CD4-positive, CD25-positive, alpha-beta regulatory T cell (primary cell): ENCODE measurements around the gene ZNF569. TPM values are rescaled to one million over a fixed set of nuclear protein-coding genes. Genes with fewer than 3 reads are reported as not detected.
"Not testable (repeated sequence)": the region's sequence is repeated elsewhere in the genome, so short reads cannot be mapped to it uniquely, and the experiment has no call there.

Experiments
- ATAC-seq, 2 donors: fragments of 150-1000 bp; cut with Tn5 transposase; one replicate each; pipeline ENCODE4 v1.10.0; 2021; ENCODE audit warnings: low read depth in 2 of 2, moderate number of reproducible peaks in 2 of 2, moderate library complexity in 1 of 2
- DNase-seq, 3 donors: peaks; one replicate each; pipeline versions ENCODE4 v3.0.0 to v3.0.0-alpha.2; 2012 to 2022; ENCODE audit warnings: mixed read lengths in 1 of 3
- H3K27ac ChIP-seq: one replicate; pipeline ENCODE4 v1.7.0; 2013; ENCODE audit warnings: mild to moderate bottlenecking, low read length; ENCODE audit not compliant: insufficient read depth, poor library complexity, severe bottlenecking
- H3K27me3 ChIP-seq: one replicate; pipeline ENCODE4 v1.7.0; 2013; ENCODE audit warnings: low read length; ENCODE audit not compliant: control insufficient read depth, insufficient read depth
- H3K36me3 ChIP-seq: one replicate; pipeline ENCODE4 v1.7.0; 2013; ENCODE audit warnings: mild to moderate bottlenecking, low read length, moderate library complexity; ENCODE audit not compliant: control insufficient read depth, insufficient read depth
- H3K4me1 ChIP-seq: 2 replicates; pipeline ENCODE4 v1.7.0; 2013; ENCODE audit warnings: mild to moderate bottlenecking, low read length; ENCODE audit not compliant: insufficient read depth, control insufficient read depth, poor library complexity, severe bottlenecking
- H3K4me3 ChIP-seq: one replicate; pipeline ENCODE4 v1.7.0; 2013; ENCODE audit warnings: low read depth, mild to moderate bottlenecking, low read length, moderate library complexity
- H3K9me3 ChIP-seq, 2 experiments: 1 replicate in 1 of 2; 2 replicates in 1 of 2; pipeline ENCODE4 v1.7.0; 2013; ENCODE audit warnings: low read length in 2 of 2, mild to moderate bottlenecking in 1 of 2, moderate library complexity in 1 of 2; ENCODE audit not compliant: control insufficient read depth in 2 of 2
- H3K27ac Mint-ChIP-seq, 3 donors: one replicate each; pipeline ENCODE4 v1.8.0; 2020 to 2022; ENCODE audit warnings: mild to moderate bottlenecking in 3 of 3, mixed read lengths in 3 of 3, moderate library complexity in 2 of 3
- H3K27me3 Mint-ChIP-seq: one replicate; pipeline ENCODE4 v1.8.0; 2022; ENCODE audit warnings: mild to moderate bottlenecking, mixed read lengths
- H3K36me3 Mint-ChIP-seq: one replicate; pipeline ENCODE4 v1.8.0; 2020; ENCODE audit warnings: mixed read lengths
- H3K4me1 Mint-ChIP-seq, 4 donors: one replicate each; pipeline ENCODE4 v1.8.0; 2020 to 2022; ENCODE audit warnings: mixed read lengths in 4 of 4, mild to moderate bottlenecking in 1 of 4
- H3K4me3 Mint-ChIP-seq, 4 donors: one replicate each; pipeline ENCODE4 v1.8.0; 2020 to 2022; ENCODE audit warnings: mild to moderate bottlenecking in 4 of 4, mixed read lengths in 4 of 4, moderate library complexity in 3 of 4
- H3K9me3 Mint-ChIP-seq, 7 donors: one replicate each; pipeline ENCODE4 v1.8.0; 2020 to 2022; ENCODE audit warnings: mixed read lengths in 7 of 7, mild to moderate bottlenecking in 3 of 7, moderate library complexity in 2 of 7
- polyA plus RNA-seq, 4 donors: library from polyadenylated mRNA; unstranded; fragments of 300-500 nt; fragmentation: Illumina TruSeq; gene quantifications; one replicate each; pipeline ENCODE4 v1.2.3, GENCODE V29; 2021
- total RNA-seq: library from RNA; stranded (reverse); gene quantifications from one replicate; pipeline ENCODE4 v1.2.3, GENCODE V29; 2022

The ZNF569 gene
- total and polyA plus RNA-seq, 5 donors from 2014 or later = 4.2 to 8.5 (median 4.6) TPM

DNA sequence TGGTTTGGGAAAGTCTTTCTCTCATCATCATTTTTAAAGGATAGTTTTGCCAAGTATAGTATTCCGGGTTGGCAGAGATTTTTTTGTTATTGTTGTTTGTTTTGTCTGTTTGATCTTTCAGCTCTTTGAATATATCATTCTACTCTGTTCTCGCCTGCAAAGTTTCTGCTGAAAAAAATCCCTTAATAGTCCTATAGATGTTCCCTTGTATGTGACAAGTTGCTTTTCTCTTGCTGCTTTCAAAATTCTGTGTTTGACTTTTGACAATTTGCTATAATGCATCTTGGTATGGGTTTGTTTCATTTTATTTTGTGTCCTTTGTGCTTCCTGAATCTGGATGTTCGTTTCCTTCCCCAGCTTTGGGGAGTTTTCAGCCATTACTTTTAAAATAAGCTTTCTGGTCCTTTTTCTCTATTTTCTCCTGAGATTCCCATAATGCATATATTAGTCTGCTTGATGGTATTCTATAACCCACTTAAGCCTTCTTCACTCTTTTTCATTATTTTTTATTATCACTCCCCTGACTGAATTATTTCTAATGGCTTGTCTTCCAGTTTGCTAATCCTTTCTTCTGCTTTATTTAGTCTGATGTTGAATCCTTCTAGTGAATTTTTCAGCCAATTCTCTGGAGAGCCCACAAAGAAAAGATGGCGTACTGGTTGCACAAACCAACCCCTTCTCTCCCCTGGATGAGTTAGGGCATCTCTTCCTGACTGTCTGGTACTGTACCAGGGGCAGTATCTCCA lies 14.6 kb downstream of the ZNF569 start:
- ATAC-seq (no peak), DNase-seq (no peak)
- H3K4me1 ChIP-seq = no peaks in the 10 kb centered on the region
- no peak overlapping the region for H3K27ac ChIP-seq
- peaks cover 22% of the 10 kb centered on the region for H3K36me3 ChIP-seq
- no peak overlapping the region for H3K4me3 ChIP-seq
- Mint-ChIP-seq H3K9me3 (peaks cover 2 to 84% (median 53%) of the 10 kb centered on the region in 7 donors), H3K4me1 (no peaks in the 10 kb centered on the region), H3K4me3 (no peak overlapping the region), H3K27ac (no peak overlapping the region), H3K36me3 (peaks cover 31% of the 10 kb centered on the region), H3K27me3 (no peaks in the 10 kb centered on the region)
- no peaks in the 10 kb centered on the region for H3K27me3 ChIP-seq
- H3K9me3 ChIP-seq = peaks cover 80 to 96% of the 10 kb centered on the region in 2 experiments

DNA sequence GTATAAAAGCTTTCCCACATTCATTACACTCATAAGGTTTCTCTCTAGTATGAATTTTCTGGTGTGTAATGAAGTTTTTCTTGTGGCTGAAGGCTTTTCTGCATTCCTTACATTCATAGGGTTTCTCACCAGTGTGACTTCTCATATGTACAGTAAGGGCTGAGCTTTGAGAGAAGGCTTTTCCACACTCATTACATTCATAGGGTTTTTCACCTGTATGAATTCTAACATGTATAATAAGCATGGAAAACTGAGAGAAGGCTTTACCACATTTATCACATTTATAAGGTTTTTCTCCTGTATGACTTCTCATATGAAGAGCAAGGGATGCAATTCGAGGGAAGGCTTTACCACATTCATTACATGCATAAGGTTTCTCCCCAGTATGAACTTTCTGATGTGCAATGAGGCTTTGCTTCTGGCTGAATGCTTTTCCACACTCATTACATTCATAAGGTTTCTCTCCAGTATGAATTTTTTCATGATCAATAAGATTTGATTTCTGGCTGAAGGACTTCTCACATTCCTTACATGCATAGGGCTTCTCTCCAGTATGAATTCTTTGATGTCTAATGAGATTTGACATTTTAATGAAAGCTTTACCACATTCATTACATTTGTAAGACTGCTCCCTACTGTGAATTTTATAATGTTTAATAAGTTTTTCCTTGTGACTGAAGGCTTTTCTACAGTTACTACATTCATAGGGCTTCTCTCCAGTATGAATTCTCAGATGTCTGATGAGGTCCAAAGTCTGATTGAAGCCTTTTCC lies 53.7 kb downstream of the ZNF569 start:
- peaks cover 31% of the 10 kb centered on the region for H3K36me3 Mint-ChIP-seq
- H3K4me1 Mint-ChIP-seq = peaks cover 0 to 5% (median 0%) of the 10 kb centered on the region in 4 donors
- no peak overlapping the region for H3K27ac Mint-ChIP-seq
- Histone ChIP-seq H3K4me1 (no peaks in the 10 kb centered on the region), H3K27me3 (no peaks in the 10 kb centered on the region), H3K9me3 (peaks cover 86 to 94% of the 10 kb centered on the region in 2 experiments), H3K27ac (no peak overlapping the region), H3K4me3 (no peak overlapping the region), H3K36me3 (peaks cover 31% of the 10 kb centered on the region)
- H3K4me3 Mint-ChIP-seq = no peak overlapping the region
- peaks cover 3 to 74% (median 30%) of the 10 kb centered on the region in 7 donors for H3K9me3 Mint-ChIP-seq
- H3K27me3 Mint-ChIP-seq = no peaks in the 10 kb centered on the region
- peak in 1 of 3 donors; percentile 6 for DNase-seq
- ATAC-seq = no peak

- H3K27ac Mint-ChIP-seq = no peak overlapping the region
- no peaks in the 10 kb centered on the region for H3K4me1 Mint-ChIP-seq
- Histone ChIP-seq H3K27ac (no peak overlapping the region), H3K27me3 (no peaks in the 10 kb centered on the region), H3K4me3 (no peak overlapping the region), H3K4me1 (no peaks in the 10 kb centered on the region), H3K9me3 (peaks cover 81 to 95% of the 10 kb centered on the region in 2 experiments), H3K36me3 (peaks cover 28% of the 10 kb centered on the region)
- H3K36me3 Mint-ChIP-seq = peaks cover 25% of the 10 kb centered on the region
- peaks cover 3 to 75% (median 33%) of the 10 kb centered on the region in 7 donors for H3K9me3 Mint-ChIP-seq
- DNase-seq = no peak
- no peak for ATAC-seq
- no peaks in the 10 kb centered on the region for H3K27me3 Mint-ChIP-seq
- no peak overlapping the region for H3K4me3 Mint-ChIP-seq
Observed at GRCh38 chr19:37412700-37413099, 54.5 kb downstream of the ZNF569 start.

DNA sequence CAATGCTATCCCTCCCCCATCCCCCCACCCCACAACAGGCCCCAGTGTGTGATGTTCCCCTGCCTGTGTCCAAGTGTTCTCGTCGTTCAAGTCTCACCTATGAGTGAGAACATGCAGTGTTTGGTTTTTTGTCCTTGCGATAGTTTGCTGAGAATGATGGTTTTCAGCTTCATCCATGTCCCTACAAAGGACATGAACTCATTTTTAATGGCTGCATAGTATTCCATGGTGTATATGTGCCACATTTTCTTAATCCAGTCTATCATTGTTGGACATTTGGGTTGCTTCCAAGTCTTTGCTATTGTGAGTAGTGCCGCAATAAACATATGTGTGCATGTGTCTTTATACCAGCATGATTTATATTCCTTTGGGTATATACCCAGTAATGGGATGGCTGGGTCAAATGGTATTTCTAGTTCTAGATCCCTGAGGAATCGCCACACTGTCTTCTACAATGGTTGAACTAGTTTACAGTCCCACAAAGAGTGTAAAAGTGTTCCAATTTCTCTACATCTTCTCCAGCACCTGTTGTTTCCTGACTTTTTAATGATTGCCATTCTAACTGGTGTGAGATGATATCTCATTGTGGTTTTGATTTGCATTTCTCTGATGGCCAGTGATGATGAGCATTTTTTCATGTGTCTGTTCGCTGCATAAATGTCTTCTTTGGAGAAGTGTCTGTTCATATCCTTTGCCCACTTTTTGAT lies 61.0 kb downstream of the ZNF569 start:
- not testable (repeated sequence) for H3K36me3 ChIP-seq, H3K27ac Mint-ChIP-seq, H3K27ac ChIP-seq, H3K4me3 Mint-ChIP-seq, H3K4me3 ChIP-seq, H3K27me3 Mint-ChIP-seq, H3K4me1 Mint-ChIP-seq, H3K36me3 Mint-ChIP-seq, ATAC-seq, DNase-seq, H3K27me3 ChIP-seq, H3K4me1 ChIP-seq
- H3K9me3 Mint-ChIP-seq = peaks cover 4 to 68% (median 29%) of the 10 kb centered on the region in 7 donors
- peaks cover 60 to 81% of the 10 kb centered on the region in 2 experiments for H3K9me3 ChIP-seq

DNA sequence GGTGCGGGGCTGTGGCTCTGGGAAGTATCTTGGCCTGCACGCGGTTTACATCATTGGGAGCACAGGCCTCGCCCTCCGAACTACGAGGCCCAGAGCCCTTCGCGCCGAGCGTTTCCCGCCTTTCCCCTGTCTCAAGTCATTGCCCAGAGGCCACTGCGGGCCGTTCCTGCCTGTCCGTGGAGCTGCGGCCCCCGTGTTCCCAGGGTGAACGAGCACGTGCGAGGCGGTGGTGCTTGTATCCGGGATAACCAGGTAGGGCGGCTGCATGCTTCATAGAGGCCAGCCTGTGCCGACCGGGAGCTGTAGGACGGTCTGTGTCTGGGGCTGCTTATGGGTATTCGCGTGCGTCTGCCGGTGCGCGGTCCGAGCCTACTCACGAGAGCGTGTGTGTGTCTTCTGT lies 63.8 kb downstream of the ZNF569 start:
- Histone ChIP-seq H3K27me3 (no peaks in the 10 kb centered on the region), H3K4me3 (no peak overlapping the region), H3K4me1 (no peaks in the 10 kb centered on the region), H3K36me3 (no peaks in the 10 kb centered on the region), H3K9me3 (peaks cover 45 to 81% of the 10 kb centered on the region in 2 experiments), H3K27ac (no peak overlapping the region)
- ATAC-seq (no peak), DNase-seq (no peak)
- no peaks in the 10 kb centered on the region for H3K27me3 Mint-ChIP-seq
- no peak overlapping the region for H3K27ac Mint-ChIP-seq
- H3K9me3 Mint-ChIP-seq = peaks cover 3 to 67% (median 26%) of the 10 kb centered on the region in 7 donors
- no peaks in the 10 kb centered on the region for H3K4me1 Mint-ChIP-seq
- H3K36me3 Mint-ChIP-seq = no peaks in the 10 kb centered on the region
- no peak overlapping the region for H3K4me3 Mint-ChIP-seq

DNA sequence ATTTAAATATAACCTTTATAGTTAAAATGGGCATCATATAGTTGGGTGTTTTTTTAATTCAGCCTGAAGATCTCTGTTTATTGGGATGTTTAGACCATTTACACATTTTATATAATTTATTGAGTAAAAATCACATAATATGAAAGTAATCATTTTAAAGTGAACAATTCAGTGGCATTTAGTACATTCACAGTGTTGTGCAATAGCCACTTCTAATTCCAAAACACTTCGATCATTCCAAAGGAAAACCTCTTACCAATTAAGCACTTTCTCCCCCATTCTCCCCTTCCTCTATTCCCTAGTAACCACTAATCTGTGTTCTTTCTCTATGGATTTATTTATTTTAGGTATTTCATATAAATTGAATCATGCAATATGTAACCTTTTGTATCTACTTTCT lies 66.2 kb downstream of the ZNF569 start:
- peaks cover 48 to 83% of the 10 kb centered on the region in 2 experiments for H3K9me3 ChIP-seq
- H3K4me3 Mint-ChIP-seq = no peak overlapping the region

GRCh38 chr19:37391399-37391798 lies 75.8 kb downstream of the ZNF569 start:
- Histone ChIP-seq H3K36me3 (peaks cover 29% of the 10 kb centered on the region), H3K9me3 (peaks cover 85 to 87% of the 10 kb centered on the region in 2 experiments), H3K4me3 (peak overlapping the region; percentile 7)
- not testable (repeated sequence) for H3K27ac Mint-ChIP-seq, H3K4me1 ChIP-seq, H3K27me3 ChIP-seq, H3K27me3 Mint-ChIP-seq, H3K4me3 Mint-ChIP-seq, ATAC-seq, H3K4me1 Mint-ChIP-seq, H3K27ac ChIP-seq, DNase-seq
- H3K9me3 Mint-ChIP-seq = peaks cover 3 to 75% (median 45%) of the 10 kb centered on the region in 7 donors
- peaks cover 31% of the 10 kb centered on the region for H3K36me3 Mint-ChIP-seq

More for the DNA sequence above, 66.2 kb downstream of the ZNF569 start:
- no peak for ATAC-seq
- H3K27me3 ChIP-seq = no peaks in the 10 kb centered on the region
- no peak for DNase-seq
- H3K36me3 ChIP-seq = no peaks in the 10 kb centered on the region
- Mint-ChIP-seq H3K4me1 (no peaks in the 10 kb centered on the region), H3K9me3 (peaks cover 3 to 57% (median 22%) of the 10 kb centered on the region in 7 donors), H3K36me3 (no peaks in the 10 kb centered on the region), H3K27me3 (no peaks in the 10 kb centered on the region), H3K27ac (no peak overlapping the region)
- no peak overlapping the region for H3K27ac ChIP-seq
- no peak overlapping the region for H3K4me3 ChIP-seq
- H3K4me1 ChIP-seq = no peaks in the 10 kb centered on the region
